Fibroblast of skin of abdomen (primary cell): ENCODE results near the gene THUMPD2.
A peak's percentile ranks its signal among the peaks of the same experiment; 100 is the strongest.

Experiments used
- DNase-seq: peaks from one replicate; pipeline ENCODE4 v3.0.0-alpha.2; 2013

Gene THUMPD2

DNA sequence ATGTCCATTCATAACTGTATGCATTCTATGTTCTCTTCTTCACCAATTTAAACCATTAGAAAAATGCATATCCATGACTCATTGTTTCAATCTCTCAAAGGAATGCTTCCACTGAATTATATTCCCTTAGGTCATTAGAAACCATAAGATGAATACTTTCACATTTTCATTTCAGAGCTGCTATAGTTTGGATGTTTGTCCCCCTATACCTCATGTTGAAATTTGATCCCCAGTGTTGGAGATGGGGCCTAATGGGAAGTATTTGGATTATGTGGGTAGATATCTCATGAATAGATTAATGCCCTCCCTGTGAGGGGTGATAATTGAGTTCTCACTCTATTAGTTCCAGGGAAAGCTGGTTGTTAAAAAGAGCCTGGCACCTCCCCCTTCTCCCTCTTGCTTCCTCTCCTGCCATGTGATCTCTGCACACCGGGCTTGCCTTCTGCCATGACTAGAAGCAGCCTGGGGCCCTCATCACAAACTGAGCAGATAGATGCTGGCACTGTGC, 35.7 kb downstream of the THUMPD2 start:
- peak; percentile 84 for DNase-seq

DNA sequence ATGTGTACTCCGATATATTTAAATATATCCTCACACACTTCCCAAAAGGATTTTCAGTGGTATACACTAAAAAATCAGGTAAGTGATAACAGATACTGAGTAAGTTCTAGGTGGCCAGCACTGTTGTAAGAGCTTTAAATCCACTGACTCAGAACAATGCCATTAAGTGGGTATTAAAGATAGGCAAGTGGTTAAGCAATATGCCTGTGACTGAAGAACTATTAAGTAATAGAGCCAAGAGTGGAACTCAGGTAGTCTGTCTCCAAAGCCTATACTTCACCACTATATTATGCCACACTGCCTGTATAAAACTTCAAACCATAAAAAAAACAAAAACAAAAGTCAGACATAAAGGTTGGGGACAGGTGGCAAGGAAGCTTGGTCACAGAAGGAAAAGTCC, 37.2 kb downstream of the THUMPD2 start:
- DNase-seq, result no peak

DNA sequence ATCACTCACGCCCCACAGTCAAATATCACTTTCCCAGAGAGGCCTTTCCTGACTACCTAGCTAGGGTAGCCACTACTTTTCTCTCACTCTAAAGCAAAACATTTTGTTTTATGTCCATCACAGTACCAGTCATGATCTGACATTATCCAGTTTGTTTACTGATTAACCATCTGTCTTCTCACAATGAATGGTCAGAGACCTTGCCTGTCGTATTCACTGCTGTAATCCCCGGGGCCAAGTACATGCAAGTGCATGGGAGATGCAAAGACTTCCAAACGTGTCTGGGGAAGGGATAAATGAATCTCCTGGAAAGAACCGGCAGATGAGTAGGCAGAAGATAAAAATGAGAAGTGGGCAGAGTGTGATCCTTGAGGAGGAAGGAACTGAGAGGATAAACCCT, 39.7 kb downstream of the THUMPD2 start:
- DNase-seq, result no peak

DNA sequence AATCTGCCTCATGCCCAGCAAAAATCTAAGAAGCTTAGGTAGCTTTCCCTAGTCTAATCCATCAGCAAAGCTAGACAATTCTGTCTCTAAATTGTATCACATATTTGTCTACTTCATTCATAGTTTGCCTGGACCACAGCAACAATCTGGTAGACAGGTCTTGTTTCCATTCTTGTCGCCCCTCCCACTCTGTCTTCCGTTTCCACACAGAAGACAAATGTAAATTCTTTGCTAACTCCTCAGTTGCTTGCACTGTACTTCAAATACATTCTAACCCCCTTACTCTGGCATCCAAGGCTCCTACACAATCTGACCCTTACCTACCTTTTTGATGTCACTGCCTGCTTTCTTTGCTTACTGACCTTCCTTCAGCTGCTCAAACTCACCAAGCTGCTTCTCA, 40.1 kb downstream of the THUMPD2 start:
- DNase-seq, result peak; percentile 79

DNA sequence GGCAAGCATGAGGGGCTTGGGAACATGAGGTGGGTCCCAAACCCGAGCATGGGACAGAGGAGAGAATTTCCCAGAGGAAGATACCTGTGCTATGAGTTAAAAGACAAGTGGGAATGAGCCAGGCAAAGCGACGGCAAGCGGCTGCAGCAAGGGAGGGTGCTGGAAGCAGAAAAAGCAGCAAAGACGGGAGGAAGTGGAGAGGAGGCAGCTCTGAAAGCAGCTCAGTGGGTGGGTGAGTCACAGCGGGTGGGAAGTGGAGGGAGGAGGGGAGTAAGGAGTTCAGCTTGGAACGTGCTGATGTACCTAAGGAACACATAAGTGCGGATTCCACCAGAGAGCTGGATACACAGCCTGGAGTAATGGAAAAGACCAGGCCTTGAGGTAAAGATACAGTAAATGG, 41.4 kb downstream of the THUMPD2 start:
- DNase-seq, result peak; percentile 87

DNA sequence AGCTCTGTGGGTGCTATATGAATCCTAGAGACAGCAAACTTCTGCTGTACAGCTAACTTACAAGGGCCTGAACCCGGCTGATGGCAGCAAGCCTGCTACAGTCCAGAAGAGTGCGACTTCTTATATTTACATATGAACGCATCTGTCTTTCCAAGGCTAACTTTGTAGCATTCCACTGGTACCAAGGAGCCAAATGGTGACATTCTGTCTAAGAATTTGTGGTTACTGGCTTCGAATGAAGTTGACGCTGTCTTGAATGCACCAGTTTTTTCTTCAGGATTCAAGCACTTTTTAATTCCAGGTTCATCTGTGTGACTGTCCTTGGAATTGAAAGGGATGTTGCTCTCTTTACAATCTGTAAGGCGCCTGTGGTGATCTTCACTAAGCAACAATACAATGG, 42.4 kb downstream of the THUMPD2 start:
- peak; percentile 95 for DNase-seq

DNA sequence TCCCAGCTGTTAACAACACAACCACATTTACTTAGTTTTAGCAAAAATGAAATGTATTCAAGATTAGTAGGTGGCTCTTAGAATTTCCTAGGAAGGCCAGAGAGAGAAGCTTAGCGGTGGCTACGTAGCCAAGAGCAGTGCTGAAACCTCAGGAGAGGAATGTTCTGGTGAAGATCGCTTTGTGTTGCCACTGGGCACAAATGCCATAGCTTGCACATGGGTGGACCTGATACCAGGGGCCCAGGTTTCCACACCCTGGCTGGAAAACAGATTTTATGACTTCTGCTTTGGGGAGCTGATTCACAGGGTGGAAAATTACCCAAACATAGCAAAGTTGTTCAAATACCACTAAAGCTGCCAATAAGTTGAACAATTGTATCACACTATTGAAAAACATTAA, 43.4 kb downstream of the THUMPD2 start:
- DNase-seq, result no peak

DNA sequence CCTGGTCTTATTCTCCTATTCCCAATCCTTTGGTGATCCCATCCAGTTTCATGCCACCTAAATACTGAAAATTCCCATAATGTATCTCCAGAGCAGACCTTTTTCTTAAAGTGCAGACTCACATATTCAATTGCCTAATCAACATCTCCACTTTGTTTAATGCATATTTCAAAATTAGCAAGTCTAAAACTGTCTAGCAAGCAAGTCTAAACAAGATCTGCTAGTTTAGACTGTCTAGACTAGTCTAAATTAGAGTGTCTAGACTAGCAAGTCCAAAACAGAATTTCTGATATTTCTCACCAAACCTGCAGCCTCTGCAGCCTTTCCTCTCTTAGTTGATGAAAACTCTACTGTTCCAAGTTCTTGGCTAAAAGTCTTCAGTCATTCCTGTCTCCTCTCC, 44.6 kb downstream of the THUMPD2 start:
- DNase-seq, result peak; percentile 33

DNA sequence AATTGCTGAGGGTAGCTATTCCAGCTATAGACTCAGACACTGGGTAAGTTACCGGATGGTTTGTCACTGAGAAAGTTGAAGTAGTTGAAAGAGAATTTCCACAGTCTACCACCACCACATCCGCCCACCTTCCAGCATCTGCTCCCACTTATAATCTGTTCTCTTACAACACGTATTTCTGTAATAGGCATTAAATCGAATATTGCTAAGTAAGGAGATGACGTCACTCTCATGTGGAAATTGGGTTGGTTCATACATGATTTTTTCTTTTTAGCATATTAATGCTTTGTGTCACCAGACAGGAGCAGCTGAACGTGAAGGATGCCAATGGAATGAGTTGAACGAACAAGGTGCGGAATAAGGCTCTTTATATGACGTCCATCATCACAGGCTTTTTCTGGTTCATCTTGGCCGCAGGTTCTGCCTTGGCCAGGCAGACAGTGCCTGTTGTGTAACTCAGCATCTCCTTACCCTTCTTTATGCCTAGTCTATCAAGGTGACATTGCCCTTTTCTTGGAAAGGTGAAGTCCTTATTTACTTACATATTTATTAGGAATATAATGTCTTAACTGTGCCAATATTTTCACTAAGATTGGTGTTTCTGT, 45.9 kb downstream of the THUMPD2 start:
- DNase-seq, result peak; percentile 78

DNA sequence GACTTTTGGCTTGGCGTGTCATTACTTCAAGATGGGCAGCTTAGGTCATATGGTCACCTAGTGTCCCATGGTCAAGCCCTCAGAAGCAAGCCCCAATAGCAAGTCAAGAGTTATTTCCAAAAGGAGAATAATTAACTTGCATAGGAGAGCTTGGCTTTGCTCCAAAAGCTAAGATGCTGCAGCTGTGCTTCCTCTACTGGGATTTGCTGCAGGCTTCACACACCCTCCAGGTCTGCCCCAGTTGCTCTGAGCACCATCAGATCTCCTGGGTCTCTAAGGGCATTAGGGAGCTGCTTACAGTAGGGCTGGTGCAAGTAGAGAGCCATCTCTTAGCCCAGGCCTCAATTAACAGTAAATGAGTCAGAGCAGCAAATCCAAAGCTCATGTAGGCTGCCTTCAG, 46.6 kb downstream of the THUMPD2 start:
- DNase-seq, result no peak

DNA sequence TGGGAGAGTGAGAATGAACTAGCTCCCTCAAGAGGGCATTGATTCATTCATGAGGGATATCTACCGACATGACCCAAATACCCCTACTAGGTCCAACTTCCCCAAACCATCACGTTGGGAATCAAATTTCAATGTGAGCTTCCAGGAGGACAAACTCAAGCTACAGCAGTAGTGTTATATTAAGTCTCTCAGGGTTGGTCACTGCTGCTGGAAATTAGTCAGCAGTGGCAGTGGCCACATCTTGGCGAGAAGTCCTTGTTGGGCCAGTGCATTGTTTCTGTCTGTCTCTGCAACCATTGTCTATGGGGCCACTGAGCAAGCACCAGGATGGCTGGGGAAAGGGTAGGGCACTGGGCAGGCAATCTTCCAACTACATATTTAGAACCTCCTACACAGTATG, 47.5 kb downstream of the THUMPD2 start:
- DNase-seq, result no peak

DNA sequence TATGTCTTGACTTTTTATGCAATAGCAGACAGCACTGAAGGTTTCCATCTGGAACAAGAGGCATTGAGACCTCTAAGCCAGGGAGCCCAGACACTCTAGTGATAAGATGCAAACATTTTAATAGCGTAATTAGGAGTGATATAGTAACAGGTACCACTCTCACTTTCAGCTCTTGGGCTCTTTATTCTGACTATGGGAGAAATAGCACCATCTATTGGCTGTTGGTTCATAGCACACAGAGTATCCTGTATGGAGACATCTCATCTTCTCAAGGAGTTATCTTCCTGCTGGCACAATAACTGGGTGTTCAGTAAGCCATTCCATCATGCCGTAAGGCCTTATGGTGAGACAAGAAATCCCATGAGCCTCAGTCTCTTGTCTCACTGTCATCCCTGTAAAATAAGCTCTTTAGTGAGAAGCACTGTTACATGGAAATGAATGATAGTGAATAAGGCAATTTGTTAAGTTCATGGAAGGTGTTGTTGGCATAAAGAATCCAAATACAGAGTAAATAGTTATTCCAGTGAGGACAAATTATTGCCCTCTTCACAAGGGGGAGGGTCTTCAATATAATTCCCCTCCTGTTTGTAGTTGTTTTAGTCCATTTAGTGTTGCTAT, 48.3 kb downstream of the THUMPD2 start:
- no peak for DNase-seq

DNA sequence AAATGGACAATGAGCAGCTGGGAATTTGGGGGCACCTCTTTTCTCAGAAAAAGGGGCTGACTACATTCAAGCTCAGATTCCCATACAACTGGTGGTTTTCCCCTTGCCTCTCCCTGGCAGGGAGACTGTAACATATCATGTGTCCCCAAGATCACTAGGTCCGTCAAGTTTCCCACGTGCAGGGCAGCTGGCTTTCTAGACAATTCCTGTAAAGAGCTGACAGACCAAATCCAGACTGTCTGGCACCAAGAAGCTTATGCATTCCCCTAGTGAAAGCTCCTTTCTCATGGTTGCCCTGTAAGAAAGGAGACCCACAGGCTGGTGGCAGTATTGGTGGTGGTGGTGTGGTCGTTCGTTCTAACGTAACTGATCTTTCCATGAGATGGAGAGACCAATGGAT, 48.8 kb downstream of the THUMPD2 start:
- no peak for DNase-seq

DNA sequence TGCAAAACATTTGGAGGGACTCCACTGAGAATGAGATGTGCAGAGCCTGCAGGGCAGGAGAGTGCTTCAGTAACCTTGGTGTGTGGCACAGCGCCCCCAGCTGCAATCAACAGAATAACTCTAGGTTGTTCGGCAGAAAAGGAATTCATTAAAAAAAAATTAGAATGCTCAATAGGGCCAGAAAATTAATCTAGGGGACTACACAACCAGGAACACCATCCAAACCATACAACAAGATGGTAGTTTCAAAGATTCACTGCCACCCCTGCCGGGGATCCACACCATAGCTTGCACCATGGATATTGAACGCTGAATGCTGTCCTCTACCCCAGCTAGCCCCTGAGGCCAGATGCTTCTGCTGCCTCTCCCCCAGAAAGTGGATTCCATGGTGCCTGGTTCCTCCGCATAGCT, 50.1 kb downstream of the THUMPD2 start:
- peak; percentile 34 for DNase-seq

DNA sequence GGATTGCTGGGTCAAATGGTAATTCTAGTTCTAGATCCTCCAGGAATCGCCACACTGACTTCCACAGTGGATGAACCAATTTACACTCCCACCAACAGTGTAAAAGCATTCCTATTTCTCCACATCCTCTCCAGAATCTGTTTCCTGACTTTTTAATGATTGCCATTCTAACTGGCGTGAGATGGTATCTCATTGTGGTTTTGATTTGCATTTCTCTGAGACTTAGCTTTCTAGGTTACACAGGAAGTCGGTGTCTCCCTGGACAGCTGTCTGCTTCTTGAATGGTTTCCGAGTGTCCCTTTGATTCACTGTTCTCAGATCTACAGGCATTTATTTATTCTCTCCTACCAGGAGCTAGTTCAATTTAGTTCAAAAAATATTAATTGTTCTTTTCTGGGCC, 51.0 kb downstream of the THUMPD2 start:
- DNase-seq, result peak; percentile 33

DNA sequence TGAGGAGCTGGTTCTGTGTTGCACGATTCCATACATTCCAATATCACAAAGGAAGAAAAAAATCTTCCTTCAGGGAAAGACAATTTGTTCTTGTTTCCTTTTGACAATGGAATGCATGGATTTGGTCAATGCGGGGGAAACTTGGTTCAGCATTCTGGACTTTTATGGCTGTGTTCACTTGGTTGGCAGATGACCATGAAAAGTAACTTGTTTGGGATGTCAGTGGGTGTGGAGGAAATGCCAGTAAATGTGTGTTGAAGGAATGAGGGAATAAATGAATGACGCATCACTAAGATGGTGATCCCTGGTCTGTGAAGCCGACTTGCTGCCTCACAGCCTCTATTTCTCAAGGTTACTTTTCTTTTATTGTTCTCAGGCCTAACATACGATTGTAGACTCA, 53.7 kb downstream of the THUMPD2 start:
- peak; percentile 82 for DNase-seq

DNA sequence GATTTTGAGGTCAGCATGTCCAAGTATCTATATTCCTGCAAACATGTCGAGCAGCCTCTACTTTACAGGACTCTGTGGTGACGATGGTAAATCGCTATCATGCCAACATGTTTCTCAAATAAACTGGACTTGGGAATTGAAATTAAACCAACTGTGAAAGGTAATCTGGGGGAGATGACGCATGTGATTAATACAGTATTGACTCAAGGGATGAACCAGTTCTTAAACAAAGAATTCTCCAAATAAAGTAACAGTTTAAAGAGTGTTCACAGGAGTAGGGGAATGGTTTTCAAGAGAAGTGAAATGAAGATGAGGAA, 54.3 kb downstream of the THUMPD2 start:
- DNase-seq, result no peak

DNA sequence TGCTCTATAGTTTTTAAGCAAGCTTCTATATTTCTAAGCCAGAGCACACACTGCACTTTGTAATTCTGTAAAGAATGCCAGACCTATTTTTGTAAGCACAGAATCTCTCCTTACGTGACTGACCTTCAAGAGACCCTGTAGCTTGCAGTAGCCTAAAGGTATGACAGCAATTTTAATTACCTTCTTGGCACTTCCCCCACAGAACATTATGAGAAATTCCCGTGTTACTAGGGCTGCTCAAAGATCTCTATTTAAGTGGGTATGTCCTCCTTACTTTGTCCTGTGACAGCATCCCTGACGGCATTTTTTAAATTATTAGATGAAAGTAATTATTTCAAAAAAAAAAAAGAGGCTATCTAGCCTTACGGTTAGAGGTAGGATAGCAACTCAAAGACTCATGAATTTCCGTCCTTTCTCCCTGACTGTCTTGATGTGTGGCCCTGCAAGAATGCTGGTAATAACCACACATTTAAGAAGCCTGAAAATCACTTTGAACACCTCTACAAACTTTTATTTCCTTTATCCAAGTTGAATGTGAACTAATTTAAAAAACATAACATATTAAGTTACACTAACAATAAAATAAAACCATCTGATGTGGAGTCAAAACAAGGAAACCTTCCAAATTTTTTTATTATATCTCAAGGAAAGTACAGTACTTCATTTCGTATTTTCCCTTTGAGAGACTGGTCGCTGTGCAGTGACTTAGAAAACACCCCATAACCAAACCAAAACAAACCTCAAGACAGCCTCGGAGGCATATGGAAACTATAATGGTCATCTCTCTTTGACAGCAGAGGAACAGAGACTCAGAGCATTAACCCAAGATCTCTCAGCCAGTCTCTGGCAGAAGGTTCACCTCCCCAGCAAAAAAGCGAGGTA, 54.9 kb downstream of the THUMPD2 start:
- DNase-seq, result peak; percentile 51

DNA sequence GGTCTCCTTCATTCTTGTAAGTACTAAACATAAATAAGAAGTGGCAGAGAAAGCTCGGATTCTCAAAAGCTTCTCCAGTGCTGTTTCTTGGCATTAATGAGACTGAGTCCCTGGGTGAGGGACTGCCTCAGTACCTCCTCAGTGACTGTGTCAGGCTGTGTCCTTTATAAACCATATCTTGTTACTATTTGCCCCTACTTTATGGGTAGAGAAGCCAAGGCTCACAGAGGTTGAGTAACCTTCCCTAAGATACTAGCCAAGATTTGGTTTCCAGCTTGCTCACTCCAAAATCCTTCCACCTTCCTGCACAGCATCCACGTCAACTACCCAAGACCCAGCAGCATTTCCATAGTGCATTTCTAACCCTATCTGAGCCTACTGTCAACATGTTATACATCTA, 55.6 kb downstream of the THUMPD2 start:
- no peak for DNase-seq

DNA sequence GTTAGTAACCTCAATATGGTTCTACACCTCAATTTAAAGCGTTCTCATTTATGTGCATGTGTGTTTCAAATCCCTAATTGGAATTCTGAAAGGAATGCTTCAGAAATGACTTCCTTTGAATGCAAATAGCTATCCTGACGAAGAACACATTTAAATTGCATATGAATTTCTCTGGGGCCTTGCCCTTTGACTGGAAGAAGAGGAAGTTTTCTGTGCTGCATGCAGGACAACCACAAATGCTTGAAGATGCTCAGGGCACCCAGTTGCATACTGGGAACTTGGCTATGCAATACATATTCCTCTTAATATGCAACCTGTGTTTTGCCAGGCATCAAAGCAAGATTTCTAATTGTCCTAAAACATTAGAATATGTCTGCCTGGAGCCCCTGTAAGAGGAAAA, 58.1 kb downstream of the THUMPD2 start:
- no peak for DNase-seq

DNA sequence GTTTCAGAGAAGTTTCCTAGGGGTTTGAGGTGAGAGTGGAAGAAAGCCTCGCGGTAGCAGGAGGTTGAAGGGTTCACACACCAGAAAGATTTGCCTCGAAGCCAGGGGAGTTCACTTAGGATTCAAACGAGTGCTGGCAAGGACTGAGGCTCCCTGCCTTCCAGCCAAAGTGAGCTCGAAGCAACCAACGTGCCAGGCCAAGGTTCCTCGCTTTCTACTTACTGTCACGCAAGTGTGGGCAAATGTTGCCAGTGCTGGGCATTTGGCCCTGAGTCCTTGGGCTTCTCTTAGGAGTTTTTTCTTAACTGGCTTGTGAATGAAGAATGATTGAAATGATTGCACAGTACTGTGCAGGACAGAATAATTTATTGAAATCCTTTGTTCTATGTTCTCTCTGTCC, 59.7 kb downstream of the THUMPD2 start:
- DNase-seq, result no peak

DNA sequence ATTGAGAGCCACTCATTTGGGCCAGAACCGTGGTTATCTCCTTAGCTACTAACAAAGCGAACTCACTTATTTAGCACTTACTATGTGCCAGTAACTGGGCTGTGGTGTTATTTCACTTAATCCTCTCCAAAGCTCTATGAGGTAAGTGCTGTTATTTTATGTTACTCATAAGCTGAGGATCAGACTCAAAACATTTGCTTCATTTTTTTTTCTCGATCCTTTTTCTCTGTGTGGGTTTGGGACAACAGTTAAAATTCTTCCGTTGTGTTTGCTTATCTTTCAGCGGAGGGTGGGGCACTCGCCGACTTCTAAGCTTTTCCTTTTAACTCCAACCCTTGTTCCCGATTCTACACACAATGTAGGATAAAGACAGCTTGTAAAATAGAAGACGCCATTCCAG, 60.6 kb downstream of the THUMPD2 start:
- DNase-seq, result no peak

DNA sequence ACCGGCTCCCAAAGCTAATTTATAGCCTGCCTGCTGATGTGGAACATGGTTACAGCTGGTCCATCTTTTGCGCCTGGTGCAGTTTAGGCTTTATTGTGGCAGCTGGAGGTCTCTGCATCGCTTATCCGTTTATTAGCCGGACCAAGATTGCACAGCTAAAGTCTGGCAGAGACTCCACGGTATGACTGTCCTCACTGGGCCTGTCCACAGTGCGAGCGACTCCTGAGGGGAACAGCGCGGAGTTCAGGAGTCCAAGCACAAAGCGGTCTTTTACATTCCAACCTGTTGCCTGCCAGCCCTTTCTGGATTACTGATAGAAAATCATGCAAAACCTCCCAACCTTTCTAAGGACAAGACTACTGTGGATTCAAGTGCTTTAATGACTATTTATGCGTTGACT, 62.0 kb downstream of the THUMPD2 start:
- DNase-seq, result no peak

DNA sequence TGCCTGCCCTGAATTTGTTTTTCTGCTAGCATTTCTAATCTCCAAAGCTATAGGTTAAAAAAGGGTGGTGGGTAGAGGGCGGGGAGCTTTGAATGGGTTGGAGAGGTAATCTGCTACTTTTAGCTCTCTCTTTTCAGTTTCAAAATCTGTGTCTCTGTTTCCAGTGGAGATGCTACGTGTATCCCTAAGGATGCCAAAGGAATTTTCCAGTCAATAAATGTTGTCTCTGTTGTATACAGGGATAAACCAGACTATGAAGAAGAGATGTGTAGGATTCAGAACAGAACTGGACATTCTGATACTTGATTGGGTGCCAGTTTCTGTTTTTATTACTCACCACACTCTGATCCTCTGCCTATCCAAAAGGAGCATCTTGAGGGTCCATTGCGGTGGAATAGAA, 63.2 kb downstream of the THUMPD2 start:
- no peak for DNase-seq
